Caco-2 (cell line): Measurements from ENCODE around the gene CNTN5. TPM values are rescaled to one million over a fixed set of nuclear protein-coding genes. Genes with fewer than 3 reads are reported as not detected.

ENCODE experiments used
- BruUV-seq: library from RNA; stranded (reverse); fragments of 400-500 nt; replicated peaks from 2 replicates; lab custom pipeline; 2021; lab: Mats Ljungman, UMichigan
- CTCF ChIA-PET: fragments of 300-600 bp; sonication (Branson Sonifier 250); formaldehyde crosslinking; loops from one replicate; lab custom pipeline; 2022; ENCODE audit warnings: antibody characterized with exemption; lab: Charles Lee
- POLR2A ChIA-PET: fragments of 300-600 bp; sonication (Branson Sonifier 250); formaldehyde crosslinking; loops from one replicate; lab custom pipeline; 2022; ENCODE audit warnings: antibody characterized with exemption; lab: Charles Lee
- DNase-seq, 2 experiments: peaks; one replicate each; pipeline versions ENCODE4 v3.0.0 to v3.0.0-alpha.2; 2020 to 2022
- H3K27me3 ChIP-seq: replicated peaks from 2 replicates; pipeline ENCODE4 v1.6.0; 2011; ENCODE audit warnings: low read length; ENCODE audit not compliant: control insufficient read depth, insufficient read depth
- H3K36me3 ChIP-seq: 2 replicates; pipeline ENCODE4 v1.5.1; 2011; ENCODE audit warnings: low read length; ENCODE audit not compliant: control insufficient read depth, insufficient read depth
- H3K4me1 ChIP-seq: fragments of 250-450 bp; sonication (Bioruptor Pico); 2 replicates; pipeline ENCODE4 v1.5.1; 2020; ENCODE audit warnings: mild to moderate bottlenecking
- H3K4me3 ChIP-seq: 2 replicates; pipeline ENCODE4 v1.5.1; 2011; ENCODE audit warnings: low read depth, mild to moderate bottlenecking, control low read depth, low read length
- H3K9me3 ChIP-seq: fragments of 250-450 bp; sonication (Bioruptor Pico); 2 replicates; pipeline ENCODE4 v1.5.1; 2020; ENCODE audit warnings: mild to moderate bottlenecking, moderate library complexity
- H3K27ac Mint-ChIP-seq: one replicate; pipeline ENCODE4 v1.8.0; 2022; ENCODE audit warnings: mixed read lengths; ENCODE audit not compliant: unreplicated experiment
- H3K27me3 Mint-ChIP-seq: one replicate; pipeline ENCODE4 v1.8.0; 2022; ENCODE audit warnings: mixed read lengths; ENCODE audit not compliant: insufficient read depth, unreplicated experiment
- H3K36me3 Mint-ChIP-seq: one replicate; pipeline ENCODE4 v1.8.0; 2022; ENCODE audit warnings: mild to moderate bottlenecking, mixed read lengths; ENCODE audit not compliant: insufficient read depth, unreplicated experiment
- H3K4me1 Mint-ChIP-seq: one replicate; pipeline ENCODE4 v1.8.0; 2022; ENCODE audit warnings: low read depth, mixed read lengths; ENCODE audit not compliant: unreplicated experiment
- H3K4me3 Mint-ChIP-seq: one replicate; pipeline ENCODE4 v1.8.0; 2022; ENCODE audit warnings: mild to moderate bottlenecking, moderate library complexity, mixed read lengths; ENCODE audit not compliant: unreplicated experiment
- H3K9me3 Mint-ChIP-seq: one replicate; pipeline ENCODE4 v1.8.0; 2022; ENCODE audit warnings: mixed read lengths; ENCODE audit not compliant: unreplicated experiment
- CTCF ChIP-seq, 2 experiments: fragments of 200-600 bp in 1 of 2; IDR thresholded peaks; 1 replicate in 1 of 2; 2 replicates in 1 of 2; pipeline versions ENCODE4 v1.5.1 to v1.8.0; 2011 to 2022; ENCODE audit warnings: antibody characterized with exemption in 1 of 2, control low read depth in 1 of 2, inconsistent platforms in 1 of 2, low read depth in 1 of 2, low read length in 1 of 2, mild to moderate bottlenecking in 1 of 2, moderate library complexity in 1 of 2; ENCODE audit not compliant: insufficient read depth in 1 of 2, severe bottlenecking in 1 of 2, unreplicated experiment in 1 of 2
- intact Hi-C: fragments of 100-400 bp; cut with micrococcal nuclease; formaldehyde crosslinking; loops from one replicate; pipeline ENCODE4 v1.10.0; 2022; ENCODE audit not compliant: unreplicated experiment
- total RNA-seq: library from RNA; stranded (reverse); gene quantifications from 2 replicates; pipeline ENCODE4 v1.2.3, GENCODE V29; 2022

CNTN5 gene
- total RNA-seq, 1 experiment from 2014 or later, result 1.00 TPM

GRCh38 chr11:99988471-99988837, 967.7 kb downstream of the CNTN5 start:
- H3K27me3 ChIP-seq, result no peaks in the 10 kb centered on the region
- ChIA-PET POLR2A (no interaction called here), CTCF (no interaction called here)
- Mint-ChIP-seq H3K27me3 (no peaks in the 10 kb centered on the region), H3K9me3 (peaks cover 21% of the 10 kb centered on the region), H3K4me3 (no peak overlapping the region), H3K27ac (peak overlapping the region; percentile 35), H3K4me1 (peaks cover 10% of the 10 kb centered on the region), H3K36me3 (no peaks in the 10 kb centered on the region)
- intact Hi-C loops, result no loop called here
- no peak overlapping the region for H3K4me3 ChIP-seq
- DNase-seq, result no peak
- H3K36me3 ChIP-seq, result no peaks in the 10 kb centered on the region
- H3K9me3 ChIP-seq, result peaks cover 1% of the 10 kb centered on the region; the same call in 1 of the 2 replicates
- BruUV-seq, result no TSS peak
- peaks cover 8% of the 10 kb centered on the region for H3K4me1 ChIP-seq
- no peak for TF ChIP-seq CTCF (IDR thresholded peaks at IDR 0.05; ENCODE audit: insufficient read depth in 1 of 2, low read depth in 1 of 2, low read length in 1 of 2, severe bottlenecking in 1 of 2, unreplicated experiment in 1 of 2)

- Histone ChIP-seq H3K27me3 (no peaks in the 10 kb centered on the region), H3K4me3 (no peak overlapping the region), H3K4me1 (peaks cover 14% of the 10 kb centered on the region), H3K36me3 (no peaks in the 10 kb centered on the region), H3K9me3 (peaks cover 3% of the 10 kb centered on the region; the same call in 1 of the 2 replicates)
- ChIA-PET POLR2A (no interaction called here), CTCF (no interaction called here)
- Mint-ChIP-seq H3K9me3 (peaks cover 12% of the 10 kb centered on the region), H3K4me1 (peaks cover 14% of the 10 kb centered on the region), H3K36me3 (no peaks in the 10 kb centered on the region), H3K4me3 (no peak overlapping the region), H3K27ac (no peak overlapping the region), H3K27me3 (no peaks in the 10 kb centered on the region)
- TF ChIP-seq CTCF (IDR thresholded peaks at IDR 0.05; ENCODE audit: insufficient read depth in 1 of 2, low read depth in 1 of 2, low read length in 1 of 2, severe bottlenecking in 1 of 2, unreplicated experiment in 1 of 2), result no peak
- BruUV-seq, result no TSS peak
- intact Hi-C loops, result no loop called here
- DNase-seq, result no peak
These were observed 983.2 kb downstream of the CNTN5 start for GRCh38 chr11:100003985-100004384.

- H3K4me1 Mint-ChIP-seq, result peaks cover 20% of the 10 kb centered on the region
- H3K9me3 ChIP-seq, result peaks cover 3% of the 10 kb centered on the region; the same call in 1 of the 2 replicates
- intact Hi-C loops, result no loop called here
- POLR2A ChIA-PET, result no interaction called here
- no peak for TF ChIP-seq CTCF (IDR thresholded peaks at IDR 0.05; ENCODE audit: insufficient read depth in 1 of 2, low read depth in 1 of 2, low read length in 1 of 2, severe bottlenecking in 1 of 2, unreplicated experiment in 1 of 2)
- peaks cover 18% of the 10 kb centered on the region for H3K9me3 Mint-ChIP-seq
- H3K4me3 Mint-ChIP-seq, result no peak overlapping the region
- no TSS peak for BruUV-seq
- no peaks in the 10 kb centered on the region for H3K27me3 Mint-ChIP-seq
- CTCF ChIA-PET, result no interaction called here
- DNase-seq, result no peak
- no peak overlapping the region for H3K27ac Mint-ChIP-seq
- H3K4me1 ChIP-seq, result peaks cover 20% of the 10 kb centered on the region
- H3K36me3 ChIP-seq, result no peaks in the 10 kb centered on the region
- H3K36me3 Mint-ChIP-seq, result no peaks in the 10 kb centered on the region
- no peaks in the 10 kb centered on the region for H3K27me3 ChIP-seq
- no peak overlapping the region for H3K4me3 ChIP-seq
These were observed 983.8 kb downstream of the CNTN5 start for GRCh38 chr11:100004541-100004940.
